T-helper 2 cell treated with Interferon-gamma antibody and Interleukin-4, amounts not matched to agents 5 μg/mL and 100 μg/mL, for 36 hours (primary cell): ENCODE measurements around the gene MCM6.

Source experiments
- DNase-seq: peaks from one replicate; pipeline ENCODE4 v3.0.0; 2021; ENCODE audit warnings: low spot score
- H3K27ac Mint-ChIP-seq: one replicate; pipeline ENCODE4 v1.8.0; 2021; ENCODE audit warnings: mild to moderate bottlenecking, mixed read lengths
- H3K27me3 Mint-ChIP-seq: one replicate; pipeline ENCODE4 v1.8.0; 2021; ENCODE audit warnings: low read depth, mixed read lengths
- H3K36me3 Mint-ChIP-seq: one replicate; pipeline ENCODE4 v1.8.0; 2021; ENCODE audit warnings: low read depth, mixed read lengths
- H3K4me1 Mint-ChIP-seq: one replicate; pipeline ENCODE4 v1.8.0; 2021; ENCODE audit warnings: low read depth, mixed read lengths
- H3K4me3 Mint-ChIP-seq: one replicate; pipeline ENCODE4 v1.8.0; 2022; ENCODE audit warnings: mild to moderate bottlenecking, moderate library complexity, mixed read lengths
- H3K9me3 Mint-ChIP-seq: one replicate; pipeline ENCODE4 v1.8.0; 2021; ENCODE audit warnings: mixed read lengths

Gene MCM6

GRCh38 chr2:135845997-135846396, 30.2 kb downstream of the MCM6 start:
- Mint-ChIP-seq H3K27me3 (no peaks in the 10 kb centered on the region), H3K4me1 (peaks cover 13% of the 10 kb centered on the region), H3K4me3 (no peak overlapping the region), H3K9me3 (no peaks in the 10 kb centered on the region), H3K36me3 (peaks cover 67% of the 10 kb centered on the region), H3K27ac (no peak overlapping the region)
- DNase-seq, result no peak

DNA sequence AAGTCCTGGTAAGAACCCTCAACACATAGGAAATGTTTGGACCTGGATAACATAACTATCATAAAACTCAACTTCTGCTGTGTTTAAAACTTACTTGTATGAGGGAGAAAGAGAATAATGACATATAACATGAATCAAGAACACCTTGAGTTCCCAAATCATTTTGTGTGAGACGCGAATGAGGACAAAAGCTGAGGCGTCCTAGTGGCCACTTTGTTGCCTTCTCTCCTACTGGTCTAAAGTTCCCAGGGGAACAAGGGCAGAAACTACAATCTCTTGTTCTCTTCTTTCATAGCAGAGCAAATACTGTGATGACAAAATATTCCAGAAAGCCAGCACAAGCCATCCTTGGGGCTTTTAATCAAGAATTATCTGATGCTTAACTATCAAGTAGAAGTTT, 31.0 kb downstream of the MCM6 start:
- Mint-ChIP-seq H3K9me3 (no peaks in the 10 kb centered on the region), H3K4me3 (no peak overlapping the region), H3K4me1 (peaks cover 15% of the 10 kb centered on the region), H3K27me3 (no peaks in the 10 kb centered on the region), H3K27ac (no peak overlapping the region), H3K36me3 (peaks cover 63% of the 10 kb centered on the region)
- no peak for DNase-seq

- peaks cover 14% of the 10 kb centered on the region for H3K4me1 Mint-ChIP-seq
- no peaks in the 10 kb centered on the region for H3K27me3 Mint-ChIP-seq
- no peaks in the 10 kb centered on the region for H3K9me3 Mint-ChIP-seq
- H3K36me3 Mint-ChIP-seq, result peaks cover 61% of the 10 kb centered on the region
- no peak overlapping the region for H3K27ac Mint-ChIP-seq
- H3K4me3 Mint-ChIP-seq, result no peak overlapping the region
- DNase-seq, result no peak
Observed at GRCh38 chr2:135844301-135844895, 31.8 kb downstream of the MCM6 start.

GRCh38 chr2:135843671-135844070, 32.6 kb downstream of the MCM6 start:
- Mint-ChIP-seq H3K4me1 (peaks cover 14% of the 10 kb centered on the region), H3K27me3 (no peaks in the 10 kb centered on the region), H3K9me3 (no peaks in the 10 kb centered on the region), H3K36me3 (peaks cover 57% of the 10 kb centered on the region), H3K27ac (no peak overlapping the region), H3K4me3 (no peak overlapping the region)
- no peak for DNase-seq

- H3K27ac Mint-ChIP-seq, result no peak overlapping the region
Observed at GRCh38 chr2:135840601-135841000, 35.6 kb downstream of the MCM6 start.

DNA sequence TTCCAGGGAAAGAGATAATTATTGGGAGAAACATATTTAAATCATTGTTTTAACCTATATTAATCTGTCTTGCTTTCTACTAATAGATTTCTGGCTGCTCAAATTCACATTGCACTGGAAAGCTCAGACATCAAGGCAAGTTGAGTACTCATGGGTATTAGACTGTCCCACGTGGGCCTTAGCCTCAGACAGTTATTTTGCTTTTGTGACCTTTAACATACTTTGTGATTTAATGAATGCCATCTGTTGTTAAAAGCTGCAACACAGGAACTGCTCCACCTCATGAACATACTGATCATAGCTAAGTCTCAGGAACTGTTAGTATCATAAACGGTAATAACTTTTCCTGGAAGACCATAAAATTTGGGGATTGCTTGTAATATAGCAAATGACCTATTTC, 36.5 kb downstream of the MCM6 start:
- peaks cover 49% of the 10 kb centered on the region for H3K36me3 Mint-ChIP-seq
- no peak for DNase-seq
- H3K4me3 Mint-ChIP-seq, result no peak overlapping the region
- H3K4me1 Mint-ChIP-seq, result peaks cover 21% of the 10 kb centered on the region
- no peaks in the 10 kb centered on the region for H3K9me3 Mint-ChIP-seq
- H3K27me3 Mint-ChIP-seq, result no peaks in the 10 kb centered on the region
- no peak overlapping the region for H3K27ac Mint-ChIP-seq

More at GRCh38 chr2:135840601-135841000, 35.6 kb downstream of the MCM6 start:
- DNase-seq, result no peak
- H3K36me3 Mint-ChIP-seq, result peaks cover 49% of the 10 kb centered on the region
- H3K9me3 Mint-ChIP-seq, result no peaks in the 10 kb centered on the region
- no peak overlapping the region for H3K4me3 Mint-ChIP-seq
- H3K4me1 Mint-ChIP-seq, result peaks cover 20% of the 10 kb centered on the region
- H3K27me3 Mint-ChIP-seq, result no peaks in the 10 kb centered on the region

- no peak for DNase-seq
- no peak overlapping the region for H3K27ac Mint-ChIP-seq
- H3K36me3 Mint-ChIP-seq, result peaks cover 38% of the 10 kb centered on the region
- no peak overlapping the region for H3K4me3 Mint-ChIP-seq
- peaks cover 21% of the 10 kb centered on the region for H3K4me1 Mint-ChIP-seq
- no peaks in the 10 kb centered on the region for H3K27me3 Mint-ChIP-seq
- no peaks in the 10 kb centered on the region for H3K9me3 Mint-ChIP-seq
Observed at GRCh38 chr2:135838502-135838901, 37.7 kb downstream of the MCM6 start.

DNA sequence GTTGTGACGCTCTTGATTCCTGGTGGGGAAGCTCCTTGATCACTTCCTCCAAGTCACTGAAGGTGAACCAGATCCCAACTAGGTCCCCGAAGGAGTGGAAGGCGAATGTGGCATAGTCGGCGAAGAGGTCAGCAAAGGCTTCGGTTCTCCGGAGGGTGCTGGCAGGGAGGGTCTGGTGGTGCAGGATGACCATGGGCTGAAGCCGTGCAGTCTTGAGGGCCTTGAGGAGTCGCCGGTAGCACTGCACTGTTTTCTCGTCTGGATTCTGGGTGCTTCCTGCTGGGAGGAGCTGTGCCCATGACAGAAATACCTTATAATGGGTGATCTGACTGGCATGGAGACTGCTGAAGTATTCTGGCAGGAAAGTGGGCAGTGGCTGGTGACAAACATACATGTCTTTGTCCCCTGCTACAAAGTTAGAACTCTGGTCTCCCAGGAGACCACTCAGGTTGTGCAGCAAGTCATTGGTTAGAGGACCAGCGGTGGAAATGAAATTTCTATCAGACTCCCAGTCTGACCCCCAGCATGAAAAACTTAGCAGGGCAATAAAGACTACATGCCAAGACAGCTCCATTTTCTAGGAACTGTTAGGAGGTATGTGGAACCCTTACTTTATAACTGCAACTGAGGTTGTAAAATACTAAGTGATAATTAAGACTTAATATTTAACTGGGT, 39.5 kb downstream of the MCM6 start, which contains the start of gene LCT:
TSS of gene LCT (minus strand) at position 589 of the 675 bp plus-strand sequence. CDS start at position 574, 15 bp downstream.
- H3K36me3 Mint-ChIP-seq, result peaks cover 23% of the 10 kb centered on the region
- H3K27me3 Mint-ChIP-seq, result no peaks in the 10 kb centered on the region
- peaks cover 21% of the 10 kb centered on the region for H3K4me1 Mint-ChIP-seq
- H3K4me3 Mint-ChIP-seq, result no peak within 1 kb of the TSS
- no peak for DNase-seq
- no peaks in the 10 kb centered on the region for H3K9me3 Mint-ChIP-seq
- no peak within 1 kb of the TSS for H3K27ac Mint-ChIP-seq

DNA sequence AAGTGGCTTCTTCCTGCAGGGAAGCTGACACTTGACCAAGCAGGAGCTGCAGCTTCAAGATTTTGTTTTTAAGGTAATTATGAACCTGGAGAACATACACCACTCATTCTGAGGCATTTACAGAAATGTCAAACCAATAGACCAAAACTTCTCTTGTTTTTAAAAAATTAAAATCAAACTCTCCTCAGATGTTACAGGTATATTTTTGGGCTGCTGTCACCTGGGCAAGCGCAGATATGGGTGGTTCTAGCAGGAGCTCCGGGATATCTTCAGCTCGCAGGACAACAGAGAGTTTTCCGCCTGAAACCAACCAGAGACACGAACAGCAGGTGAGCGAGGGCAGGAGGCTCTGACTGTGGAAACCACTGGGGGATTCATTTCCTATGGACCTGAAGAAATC, 43.4 kb downstream of the MCM6 start:
- Mint-ChIP-seq H3K27me3 (no peaks in the 10 kb centered on the region), H3K4me3 (no peak overlapping the region), H3K4me1 (peaks cover 6% of the 10 kb centered on the region), H3K9me3 (no peaks in the 10 kb centered on the region), H3K27ac (no peak overlapping the region), H3K36me3 (peaks cover 5% of the 10 kb centered on the region)
- DNase-seq, result no peak

DNA sequence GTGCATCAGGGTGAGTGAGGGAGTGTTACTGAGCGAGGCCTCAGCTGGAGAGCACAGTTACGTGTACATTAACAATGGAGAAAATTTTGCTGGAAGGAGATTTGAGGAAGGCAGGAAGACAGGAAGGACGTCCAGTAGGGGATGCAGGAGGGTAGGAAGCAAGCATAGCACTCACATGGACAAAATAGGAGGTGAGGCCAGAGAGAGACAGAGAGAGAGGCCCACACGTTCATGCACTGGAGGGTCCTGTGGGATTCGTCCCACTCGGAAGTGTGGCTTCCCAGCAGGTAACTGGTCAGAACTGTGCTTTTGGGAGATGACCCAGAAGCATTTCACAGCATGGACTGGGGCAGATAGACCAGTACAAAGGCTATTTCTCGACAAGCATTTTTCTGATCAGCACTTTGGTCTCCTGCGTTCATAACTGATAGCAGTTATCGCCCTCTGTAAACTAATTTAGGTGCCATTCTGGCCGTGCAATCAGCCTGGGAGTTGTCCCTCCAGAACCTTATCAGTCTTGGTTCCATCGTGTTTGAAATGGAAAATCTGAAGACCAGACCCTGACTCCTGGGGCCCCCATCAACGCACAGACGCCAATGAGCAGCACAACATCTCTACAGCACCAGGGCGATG, 44.9 kb downstream of the MCM6 start:
- Mint-ChIP-seq H3K4me3 (no peak overlapping the region), H3K27ac (no peak overlapping the region), H3K36me3 (peaks cover 3% of the 10 kb centered on the region), H3K9me3 (no peaks in the 10 kb centered on the region), H3K4me1 (peaks cover 4% of the 10 kb centered on the region), H3K27me3 (no peaks in the 10 kb centered on the region)
- DNase-seq, result no peak

- DNase-seq, result no peak
- no peak overlapping the region for H3K27ac Mint-ChIP-seq
- no peaks in the 10 kb centered on the region for H3K27me3 Mint-ChIP-seq
- no peak overlapping the region for H3K4me3 Mint-ChIP-seq
- peaks cover 3% of the 10 kb centered on the region for H3K36me3 Mint-ChIP-seq
- no peaks in the 10 kb centered on the region for H3K9me3 Mint-ChIP-seq
- peaks cover 7% of the 10 kb centered on the region for H3K4me1 Mint-ChIP-seq
Observed at GRCh38 chr2:135829378-135830135, 46.7 kb downstream of the MCM6 start.

GRCh38 chr2:135826544-135826943, 49.7 kb downstream of the MCM6 start:
- H3K36me3 Mint-ChIP-seq, result peaks cover 31% of the 10 kb centered on the region
- peaks cover 18% of the 10 kb centered on the region for H3K4me1 Mint-ChIP-seq
- no peak overlapping the region for H3K27ac Mint-ChIP-seq
- H3K4me3 Mint-ChIP-seq, result no peak overlapping the region
- no peak for DNase-seq
- no peaks in the 10 kb centered on the region for H3K27me3 Mint-ChIP-seq
- H3K9me3 Mint-ChIP-seq, result peaks cover 20% of the 10 kb centered on the region

DNA sequence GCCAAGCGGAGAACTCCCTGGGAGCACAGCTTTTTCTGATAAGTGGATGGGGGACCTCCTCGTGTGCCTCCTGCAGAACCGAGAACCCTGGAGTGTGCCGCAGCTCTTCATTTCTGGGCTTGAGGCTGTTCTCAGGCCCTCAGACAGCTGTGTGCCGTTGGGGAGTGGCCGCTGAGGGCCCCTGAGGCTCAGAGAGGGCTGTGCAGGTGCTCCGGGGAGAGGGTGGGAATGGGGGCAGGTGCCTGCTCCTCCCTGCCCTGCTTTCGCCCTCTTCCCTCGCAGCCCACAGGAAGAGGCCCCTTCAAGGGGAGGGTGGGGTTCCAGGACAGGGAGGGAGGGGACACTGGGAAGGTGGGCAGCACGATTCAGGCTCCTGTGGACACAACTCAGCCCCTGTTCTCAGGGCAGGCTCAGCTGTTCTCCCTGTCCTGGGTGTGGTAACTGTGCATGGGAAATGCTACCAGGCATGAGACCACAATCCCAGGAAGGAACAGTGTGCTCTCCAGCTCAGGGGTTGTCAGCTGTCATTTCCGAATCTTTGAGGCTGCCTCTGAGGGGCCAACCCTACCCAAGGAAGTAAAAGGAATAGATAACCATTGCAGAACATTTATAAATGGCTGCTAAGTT, 50.6 kb downstream of the MCM6 start:
- Mint-ChIP-seq H3K27ac (no peak overlapping the region), H3K9me3 (peaks cover 20% of the 10 kb centered on the region), H3K36me3 (peaks cover 34% of the 10 kb centered on the region), H3K4me3 (no peak overlapping the region), H3K27me3 (no peaks in the 10 kb centered on the region), H3K4me1 (peaks cover 23% of the 10 kb centered on the region)
- no peak for DNase-seq
